Hepatocyte (in vitro differentiated cells): ENCODE data around the gene LYG1. TPM values are rescaled to one million over a fixed set of nuclear protein-coding genes. Genes with fewer than 3 reads are reported as not detected.

Experiments
- DNase-seq: peaks from one replicate; pipeline ENCODE4 v3.0.0-alpha.2; 2016; ENCODE audit warnings: low spot score
- H2AFZ ChIP-seq: fragments of 200-600 bp; sonication (generic); 2 replicates; pipeline ENCODE4 v1.6.0; 2016; ENCODE audit warnings: antibody characterized with exemption, mild to moderate bottlenecking
- H3K27ac ChIP-seq: fragments of 200-600 bp; sonication (generic); 2 replicates; pipeline ENCODE4 v1.5.1; 2016; ENCODE audit warnings: mild to moderate bottlenecking
- H3K27me3 ChIP-seq: fragments of 200-600 bp; sonication (generic); 2 replicates; pipeline ENCODE4 v1.6.1; 2016
- H3K36me3 ChIP-seq: fragments of 200-600 bp; sonication (generic); replicated peaks from 2 replicates; pipeline ENCODE4 v1.5.1; 2016; ENCODE audit warnings: low read depth; ENCODE audit not compliant: insufficient read depth
- H3K4me1 ChIP-seq: fragments of 200-600 bp; sonication (generic); 2 replicates; pipeline ENCODE4 v1.5.1; 2016; ENCODE audit warnings: mild to moderate bottlenecking, moderate library complexity; ENCODE audit not compliant: insufficient read depth
- H3K4me2 ChIP-seq: fragments of 200-600 bp; sonication (generic); 2 replicates; pipeline ENCODE4 v1.6.0; 2016
- H3K4me3 ChIP-seq: fragments of 200-600 bp; sonication (generic); 2 replicates; pipeline ENCODE4 v1.5.1; 2016; ENCODE audit warnings: mild to moderate bottlenecking
- H3K79me2 ChIP-seq: fragments of 200-600 bp; sonication (generic); 2 replicates; pipeline ENCODE4 v1.6.0; 2017; ENCODE audit warnings: mild to moderate bottlenecking
- H3K9me2 ChIP-seq: fragments of 200-600 bp; sonication (generic); replicated peaks from 2 replicates; pipeline ENCODE4 v1.6.0; 2017; ENCODE audit warnings: mild to moderate bottlenecking; ENCODE audit not compliant: insufficient read depth
- H3K9me3 ChIP-seq: fragments of 200-600 bp; sonication (generic); 2 replicates; pipeline ENCODE4 v1.5.1; 2016; ENCODE audit warnings: low read depth, mild to moderate bottlenecking
- H4K20me1 ChIP-seq: fragments of 200-600 bp; sonication (generic); 2 replicates; pipeline ENCODE4 v1.6.0; 2016; ENCODE audit warnings: mild to moderate bottlenecking; ENCODE audit not compliant: insufficient read depth, poor library complexity, severe bottlenecking
- EZH2 ChIP-seq: fragments of 200-600 bp; sonication (generic); IDR thresholded peaks from 2 replicates; pipeline ENCODE4 v1.6.1; 2016; ENCODE audit warnings: antibody characterized with exemption, mild to moderate bottlenecking, borderline replicate concordance
- EZH2phosphoT487 ChIP-seq: fragments of 200-600 bp; sonication (generic); IDR thresholded peaks from one replicate; pipeline ENCODE4 v1.6.1; 2018; ENCODE audit warnings: antibody characterized with exemption, mild to moderate bottlenecking, low read depth, moderate library complexity; ENCODE audit not compliant: unreplicated experiment, severe bottlenecking
- WGBS: methylation state at CpG from one replicate; pipeline ENCODE4 v1.1.6; 2016; ENCODE audit warnings: low lambda C conversion rate; ENCODE audit errors: missing lambda C conversion rate; 5-methylcytosine and 5-hydroxymethylcytosine counted together
- polyA plus RNA-seq: library from polyadenylated mRNA; unstranded; fragments of >200 nt; fragmentation: Nextera tagmentation; extraction: Ambion mirVana; gene quantifications from 2 replicates; pipeline ENCODE4 v1.2.1, GENCODE V29; 2016
- total RNA-seq: library from RNA; depleted of rRNA; stranded (reverse); fragments of >200 nt; gene quantifications from 2 replicates; pipeline ENCODE4 v1.2.3, GENCODE V29; 2014
- TF ChIP-seq, protein P1 (sequence below): fragments of 200-600 bp; sonication (generic); IDR thresholded peaks from 2 replicates; pipeline ENCODE4 v1.5.1; 2016; ENCODE audit warnings: antibody characterized with exemption, mild to moderate bottlenecking; ENCODE audit not compliant: poor library complexity

The LYG1 gene
- total and polyA plus RNA-seq, 2 experiments from 2014 or later: 0.93 to 2.4 TPM

DNA sequence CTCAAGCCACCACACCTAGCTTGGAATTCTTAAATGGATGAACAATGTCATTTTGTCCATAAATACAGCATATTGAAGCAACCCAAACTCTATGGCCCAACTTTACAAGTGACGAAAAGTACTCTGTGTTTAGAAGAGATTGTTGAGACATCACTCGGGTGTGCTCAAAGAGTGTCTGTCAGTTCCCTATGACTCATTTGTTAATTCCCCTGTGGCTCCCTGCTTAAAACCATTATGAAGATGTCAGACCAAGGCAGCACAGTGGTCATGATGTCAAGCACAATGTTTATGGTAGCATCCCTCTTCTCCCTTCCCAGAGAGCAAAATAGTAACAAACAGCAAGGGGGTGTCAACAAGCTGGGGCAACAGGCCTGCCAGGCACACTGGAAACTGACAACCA, 3.0 kb downstream of the LYG1 start:
- H3K4me2 ChIP-seq: no peak overlapping the region
- H3K79me2 ChIP-seq: no peaks in the 10 kb centered on the region
- H3K9me3 ChIP-seq: no peaks in the 10 kb centered on the region
- TF ChIP-seq, protein P1, sequence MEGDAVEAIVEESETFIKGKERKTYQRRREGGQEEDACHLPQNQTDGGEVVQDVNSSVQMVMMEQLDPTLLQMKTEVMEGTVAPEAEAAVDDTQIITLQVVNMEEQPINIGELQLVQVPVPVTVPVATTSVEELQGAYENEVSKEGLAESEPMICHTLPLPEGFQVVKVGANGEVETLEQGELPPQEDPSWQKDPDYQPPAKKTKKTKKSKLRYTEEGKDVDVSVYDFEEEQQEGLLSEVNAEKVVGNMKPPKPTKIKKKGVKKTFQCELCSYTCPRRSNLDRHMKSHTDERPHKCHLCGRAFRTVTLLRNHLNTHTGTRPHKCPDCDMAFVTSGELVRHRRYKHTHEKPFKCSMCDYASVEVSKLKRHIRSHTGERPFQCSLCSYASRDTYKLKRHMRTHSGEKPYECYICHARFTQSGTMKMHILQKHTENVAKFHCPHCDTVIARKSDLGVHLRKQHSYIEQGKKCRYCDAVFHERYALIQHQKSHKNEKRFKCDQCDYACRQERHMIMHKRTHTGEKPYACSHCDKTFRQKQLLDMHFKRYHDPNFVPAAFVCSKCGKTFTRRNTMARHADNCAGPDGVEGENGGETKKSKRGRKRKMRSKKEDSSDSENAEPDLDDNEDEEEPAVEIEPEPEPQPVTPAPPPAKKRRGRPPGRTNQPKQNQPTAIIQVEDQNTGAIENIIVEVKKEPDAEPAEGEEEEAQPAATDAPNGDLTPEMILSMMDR: no peak
- TF ChIP-seq EZH2phosphoT487 (no peak), EZH2 (no peak)
- no peak overlapping the region for H2AFZ ChIP-seq
- H3K27ac ChIP-seq: no peak overlapping the region
- no peaks in the 10 kb centered on the region for H4K20me1 ChIP-seq
- no peaks in the 10 kb centered on the region for H3K36me3 ChIP-seq
- no peak for DNase-seq
- WGBS: 89% methylated on average over 2 of the region's 2 CpGs
- H3K9me2 ChIP-seq: no peaks in the 10 kb centered on the region
- H3K4me3 ChIP-seq: no peak overlapping the region
- H3K27me3 ChIP-seq: no peaks in the 10 kb centered on the region
- H3K4me1 ChIP-seq: no peaks in the 10 kb centered on the region

DNA sequence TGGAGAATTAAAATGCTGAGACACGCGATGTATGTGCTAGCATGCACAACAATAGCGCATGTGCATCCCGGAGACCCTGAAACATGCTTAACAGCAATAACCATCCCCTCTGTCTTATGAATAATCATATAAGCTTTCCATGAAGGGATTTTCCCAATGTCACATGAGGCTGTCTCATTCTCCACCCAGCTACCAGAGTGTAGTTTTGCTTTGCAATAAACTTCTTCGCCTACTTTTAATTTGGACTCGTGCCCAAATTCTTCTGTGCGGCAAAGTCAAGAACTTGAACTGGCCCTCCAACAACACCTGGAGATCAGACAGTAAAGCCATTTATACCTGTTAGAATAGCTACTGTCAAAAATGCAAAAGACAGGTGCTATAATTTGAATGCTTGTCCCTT, 15.5 kb downstream of the LYG1 start:
- no peaks in the 10 kb centered on the region for H3K4me1 ChIP-seq
- no peak overlapping the region for H3K27ac ChIP-seq
- WGBS: over 99% methylated on average over 7 of the region's 7 CpGs
- no peaks in the 10 kb centered on the region for H3K9me3 ChIP-seq
- no peak overlapping the region for H3K4me3 ChIP-seq
- no peaks in the 10 kb centered on the region for H3K9me2 ChIP-seq
- no peaks in the 10 kb centered on the region for H4K20me1 ChIP-seq
- no peaks in the 10 kb centered on the region for H3K79me2 ChIP-seq
- H3K27me3 ChIP-seq: no peaks in the 10 kb centered on the region
- H2AFZ ChIP-seq: no peak overlapping the region
- H3K36me3 ChIP-seq: no peaks in the 10 kb centered on the region
- no peak for DNase-seq
- H3K4me2 ChIP-seq: no peak overlapping the region
- TF ChIP-seq EZH2phosphoT487 (no peak), EZH2 (no peak)
- TF ChIP-seq, protein P1: no peak

DNA sequence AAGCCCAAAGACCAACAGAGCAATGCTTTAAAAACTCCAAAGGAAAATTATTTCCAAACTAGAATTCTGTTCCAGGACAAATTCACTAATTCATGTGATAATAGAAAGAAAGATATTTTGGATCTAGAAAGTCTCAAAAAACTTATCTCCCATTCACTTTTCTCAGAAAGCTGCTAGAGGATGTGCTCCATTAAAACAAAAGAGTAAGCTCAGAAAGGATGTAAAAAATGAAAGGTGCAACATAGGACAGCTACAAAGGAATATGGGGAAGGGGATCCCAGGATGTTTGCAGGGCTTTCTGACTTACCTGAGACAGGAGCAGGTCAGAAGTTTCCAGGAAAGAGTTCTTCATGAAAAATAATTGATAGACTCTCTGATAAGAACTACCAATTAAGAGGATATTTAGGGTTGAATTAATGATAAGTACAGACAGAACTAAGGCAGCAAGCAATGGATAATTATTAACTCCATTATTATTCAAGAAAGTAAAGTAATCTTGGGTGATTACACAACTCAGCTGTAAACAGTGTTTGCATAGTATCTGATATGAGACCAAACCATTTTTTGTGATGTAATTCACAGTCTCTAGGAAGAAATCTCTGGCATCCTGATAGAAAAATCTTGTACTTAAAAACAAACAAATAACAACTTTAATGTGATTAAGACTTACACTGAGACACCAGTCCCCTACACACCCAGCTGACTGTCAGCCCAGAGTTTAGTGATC, 20.9 kb downstream of the LYG1 start:
- Histone ChIP-seq H3K36me3 (no peaks in the 10 kb centered on the region), H3K9me2 (no peaks in the 10 kb centered on the region), H3K9me3 (no peaks in the 10 kb centered on the region), H3K4me2 (no peak overlapping the region), H3K27me3 (no peaks in the 10 kb centered on the region), H3K4me3 (no peak overlapping the region), H2AFZ (no peak overlapping the region), H3K27ac (no peak overlapping the region), H3K4me1 (no peaks in the 10 kb centered on the region), H4K20me1 (no peaks in the 10 kb centered on the region), H3K79me2 (no peaks in the 10 kb centered on the region)
- no peak for DNase-seq
- TF ChIP-seq EZH2phosphoT487 (no peak), EZH2 (no peak)
- TF ChIP-seq, protein P1: no peak
